GM12878 (cell line): ENCODE measurements around the gene TUBB. TPM values are rescaled to one million over a fixed set of nuclear protein-coding genes. Genes with fewer than 3 reads are reported as not detected.
A peak's percentile ranks its signal among the peaks of the same experiment; 100 is the strongest.

Source experiments
- BCL11A ChIP-seq: IDR thresholded peaks from 2 replicates; pipeline ENCODE4 v1.6.1; 2011; ENCODE audit warnings: low read depth, low read length
- DPF2 ChIP-seq: fragments of 450-650 bp; IDR thresholded peaks from 2 replicates; pipeline ENCODE4 v1.6.1; 2017; ENCODE audit warnings: mild to moderate bottlenecking
- EED ChIP-seq: sonication (generic); IDR thresholded peaks from 2 replicates; pipeline ENCODE4 v1.6.1; 2016; ENCODE audit warnings: antibody characterized with exemption, low read depth
- JUNB ChIP-seq: IDR thresholded peaks from 2 replicates; pipeline ENCODE4 v1.6.1; 2016; ENCODE audit warnings: antibody characterized with exemption, mild to moderate bottlenecking
- JUND ChIP-seq: IDR thresholded peaks from 2 replicates; pipeline ENCODE4 v1.6.1; 2012; ENCODE audit warnings: low read depth, mild to moderate bottlenecking, low read length, improper control_type of control experiment, moderate library complexity
- NFYA ChIP-seq: IDR thresholded peaks from 2 replicates; pipeline ENCODE4 v1.6.1; 2011; ENCODE audit warnings: low read depth, mild to moderate bottlenecking, low read length, improper control_type of control experiment, borderline replicate concordance
- RELB ChIP-seq: fragments of 450-650 bp; IDR thresholded peaks from 2 replicates; pipeline ENCODE4 v1.6.1; 2017; ENCODE audit warnings: low read depth, mild to moderate bottlenecking, moderate library complexity
- USF1 ChIP-seq: IDR thresholded peaks from 2 replicates; pipeline ENCODE4 v1.6.1; 2011; ENCODE audit warnings: borderline replicate concordance, low read depth, mild to moderate bottlenecking, moderate library complexity, mixed read lengths, low read length; ENCODE audit not compliant: insufficient read depth; ENCODE audit errors: extremely low read length
- ZBTB33 ChIP-seq: fragments of 450-650 bp; IDR thresholded peaks from 2 replicates; pipeline ENCODE4 v1.6.1; 2017; ENCODE audit warnings: mild to moderate bottlenecking
- polyA plus RNA-seq, 11 experiments: library from polyadenylated mRNA; depleted of rRNA in 4 of 11; unstranded in 6 of 11; stranded (reverse) in 5 of 11; fragments of >200 nt; fragmentation: Nextera tagmentation in 4 of 11; fragmentation: Illumina TruSeq in 1 of 11; extraction: Ambion mirVana in 4 of 11; extraction: Trizol in 1 of 11; gene quantifications; 1 replicate in 1 of 11; 2 replicates in 10 of 11; pipeline versions ENCODE4 v1.2.1 to v1.2.3, GENCODE V29; 2011 to 2016; ENCODE audit warnings: inconsistent platforms in 2 of 11, missing spikeins in 2 of 11, low read depth in 1 of 11
- total RNA-seq, 4 experiments: library from RNA; depleted of rRNA in 3 of 4; stranded (reverse); fragments of >200 nt in 3 of 4; fragmentation: Illumina TruSeq in 1 of 4; extraction: Trizol in 1 of 4; gene quantifications; 2 replicates each; pipeline versions ENCODE4 v1.2.1 to v1.2.3, GENCODE V29; 2013 to 2021

Gene TUBB
- total and polyA plus RNA-seq, 10 of the 15 experiments (the other 5 are each of a cell fraction or from before 2014, with no cell fraction given) = 1,039 to 3,052 (median 1,656) TPM

GRCh38 chr6:30742316-30743098, 22.4 kb downstream of the TUBB start, which contains the start of gene FLOT1 (continued):
- TF ChIP-seq ZBTB33 = no peak
- TF ChIP-seq DPF2 = peak; percentile 77; the same call in 1 of the 2 replicates
- TF ChIP-seq EED = peak; percentile 76
- peak; percentile 32; the same call in 1 of the 2 replicates for TF ChIP-seq BCL11A
- TF ChIP-seq NFYA = no peak
- TF ChIP-seq USF1 = no peak
- TF ChIP-seq JUNB = no peak
- TF ChIP-seq JUND = no peak
- TF ChIP-seq RELB = 0 out of 2 replicates have a peak, but pooled peaks have one; percentile 28
- TF ChIP-seq, all 136 proteins: peak for 47
